Activated naive CD8-positive, alpha-beta T cell treated with anti-CD3 and anti-CD28 coated beads, Interleukin-2, amount 10 ng/mL, durations not matched to agents 7 days and 5 days (primary cell): ENCODE results near the gene C1orf74. TPM values are rescaled to one million over a fixed set of nuclear protein-coding genes. Genes with fewer than 3 reads are reported as not detected.

Experiments used
- ATAC-seq: fragments of 150-1000 bp; cut with Tn5 transposase; one replicate; pipeline ENCODE4 v1.10.0; 2021; ENCODE audit warnings: low read depth, moderate library complexity
- POLR2A ChIA-PET: fragments of 350-600 bp; sonication (Branson Sonifier 250); formaldehyde crosslinking; loops from one replicate; lab custom pipeline; 2021; ENCODE audit warnings: antibody characterized with exemption; lab: Charles Lee
- DNase-seq: peaks from one replicate; pipeline ENCODE4 v3.0.0; 2021
- H3K27ac Mint-ChIP-seq: one replicate; pipeline ENCODE4 v1.8.0; 2022; ENCODE audit warnings: mild to moderate bottlenecking, mixed read lengths
- H3K27me3 Mint-ChIP-seq: one replicate; pipeline ENCODE4 v1.8.0; 2022; ENCODE audit warnings: mild to moderate bottlenecking, moderate library complexity, mixed read lengths
- H3K36me3 Mint-ChIP-seq: one replicate; pipeline ENCODE4 v1.8.0; 2021; ENCODE audit warnings: mild to moderate bottlenecking, mixed read lengths
- H3K4me1 Mint-ChIP-seq: one replicate; pipeline ENCODE4 v1.8.0; 2021; ENCODE audit warnings: mixed read lengths
- H3K4me3 Mint-ChIP-seq: one replicate; pipeline ENCODE4 v1.8.0; 2022; ENCODE audit warnings: mild to moderate bottlenecking, moderate library complexity, mixed read lengths
- H3K9me3 Mint-ChIP-seq: one replicate; pipeline ENCODE4 v1.8.0; 2021; ENCODE audit warnings: mixed read lengths
- total RNA-seq, 2 experiments: library from RNA; stranded (reverse); gene quantifications; one replicate each; pipeline ENCODE4 v1.2.3, GENCODE V29; 2021

Gene C1orf74
- total RNA-seq, 2 experiments from 2014 or later = 2.2 to 2.8 TPM

- Mint-ChIP-seq H3K4me3 (no peak overlapping the region), H3K4me1 (peaks cover 42% of the 10 kb centered on the region), H3K27ac (no peak overlapping the region), H3K9me3 (no peaks in the 10 kb centered on the region), H3K27me3 (no peaks in the 10 kb centered on the region), H3K36me3 (no peaks in the 10 kb centered on the region)
- ATAC-seq = no peak
- POLR2A ChIA-PET = no interaction called here
- DNase-seq = no peak
Observed at GRCh38 chr1:209746451-209747165, 37.8 kb downstream of the C1orf74 start.

GRCh38 chr1:209743145-209743482 is 41.2 kb downstream of the C1orf74 start:
- H3K4me1 Mint-ChIP-seq = peaks cover 19% of the 10 kb centered on the region
- POLR2A ChIA-PET = interaction anchor here (1.5 kb wide), 1 partner anchor 26 kb away, joined by 8 read pairs; no protein-coding TSS in a partner anchor
- ATAC-seq (no peak), DNase-seq (no peak)
- H3K4me3 Mint-ChIP-seq = no peak overlapping the region
- no peaks in the 10 kb centered on the region for H3K36me3 Mint-ChIP-seq
- H3K27me3 Mint-ChIP-seq = no peaks in the 10 kb centered on the region
- H3K9me3 Mint-ChIP-seq = no peaks in the 10 kb centered on the region
- peak overlapping the region; percentile 27 for H3K27ac Mint-ChIP-seq

- ATAC-seq = no peak
- Mint-ChIP-seq H3K36me3 (no peaks in the 10 kb centered on the region), H3K4me3 (no peak overlapping the region), H3K4me1 (peaks cover 14% of the 10 kb centered on the region), H3K27ac (peak overlapping the region; percentile 27), H3K27me3 (no peaks in the 10 kb centered on the region), H3K9me3 (no peaks in the 10 kb centered on the region)
- POLR2A ChIA-PET = interaction anchor here (1.5 kb wide), 1 partner anchor 27 kb away, joined by 8 read pairs; no protein-coding TSS in a partner anchor
- no peak for DNase-seq
Observed at GRCh38 chr1:209742409-209743144, 41.8 kb downstream of the C1orf74 start.

- Mint-ChIP-seq H3K4me3 (no peak overlapping the region), H3K27me3 (no peaks in the 10 kb centered on the region), H3K9me3 (peaks cover 2% of the 10 kb centered on the region), H3K36me3 (no peaks in the 10 kb centered on the region), H3K27ac (peak overlapping the region; percentile 51), H3K4me1 (peaks cover 14% of the 10 kb centered on the region)
- ATAC-seq = no peak
- no peak for DNase-seq
- POLR2A ChIA-PET = no interaction called here
Observed at GRCh38 chr1:209741889-209742288, 42.5 kb downstream of the C1orf74 start.

- DNase-seq (no peak), ATAC-seq (no peak)
- no peak overlapping the region for H3K4me3 Mint-ChIP-seq
- H3K9me3 Mint-ChIP-seq = peaks cover 2% of the 10 kb centered on the region
- POLR2A ChIA-PET = no interaction called here
- no peaks in the 10 kb centered on the region for H3K36me3 Mint-ChIP-seq
- no peaks in the 10 kb centered on the region for H3K27me3 Mint-ChIP-seq
- H3K4me1 Mint-ChIP-seq = peaks cover 9% of the 10 kb centered on the region
- no peak overlapping the region for H3K27ac Mint-ChIP-seq
Observed at GRCh38 chr1:209741193-209741592, 43.2 kb downstream of the C1orf74 start.

GRCh38 chr1:209738270-209738669 is 46.1 kb downstream of the C1orf74 start:
- peaks cover 2% of the 10 kb centered on the region for H3K9me3 Mint-ChIP-seq
- H3K4me1 Mint-ChIP-seq = peaks cover 9% of the 10 kb centered on the region
- no peaks in the 10 kb centered on the region for H3K36me3 Mint-ChIP-seq
- POLR2A ChIA-PET = no interaction called here
- ATAC-seq (no peak), DNase-seq (no peak)
- no peak overlapping the region for H3K4me3 Mint-ChIP-seq
- H3K27me3 Mint-ChIP-seq = no peaks in the 10 kb centered on the region
- no peak overlapping the region for H3K27ac Mint-ChIP-seq

- no peak for ATAC-seq
- no peak overlapping the region for H3K27ac Mint-ChIP-seq
- no peak for DNase-seq
- POLR2A ChIA-PET = no interaction called here
- H3K4me1 Mint-ChIP-seq = peaks cover 4% of the 10 kb centered on the region
- H3K27me3 Mint-ChIP-seq = no peaks in the 10 kb centered on the region
- no peaks in the 10 kb centered on the region for H3K36me3 Mint-ChIP-seq
- peaks cover 2% of the 10 kb centered on the region for H3K9me3 Mint-ChIP-seq
- no peak overlapping the region for H3K4me3 Mint-ChIP-seq
Observed at GRCh38 chr1:209737118-209737505, 47.2 kb downstream of the C1orf74 start.

- Mint-ChIP-seq H3K9me3 (peaks cover 2% of the 10 kb centered on the region), H3K4me1 (no peaks in the 10 kb centered on the region), H3K36me3 (no peaks in the 10 kb centered on the region), H3K27ac (no peak overlapping the region), H3K27me3 (no peaks in the 10 kb centered on the region), H3K4me3 (no peak overlapping the region)
- ATAC-seq = no peak
- POLR2A ChIA-PET = interaction anchor here (1.4 kb wide), 1 partner anchor 36 kb away, joined by 3 read pairs; no protein-coding TSS in a partner anchor
- no peak for DNase-seq
Observed at GRCh38 chr1:209736490-209737117, 47.8 kb downstream of the C1orf74 start.

GRCh38 chr1:209733409-209734192 is 50.8 kb downstream of the C1orf74 start:
- ATAC-seq (no peak), DNase-seq (no peak)
- Mint-ChIP-seq H3K4me1 (peaks cover 5% of the 10 kb centered on the region), H3K27ac (no peak overlapping the region), H3K9me3 (peaks cover 5% of the 10 kb centered on the region), H3K4me3 (no peak overlapping the region), H3K36me3 (peaks cover 1% of the 10 kb centered on the region), H3K27me3 (no peaks in the 10 kb centered on the region)
- POLR2A ChIA-PET = no interaction called here

- H3K9me3 Mint-ChIP-seq = peaks cover 5% of the 10 kb centered on the region
- peaks cover 1% of the 10 kb centered on the region for H3K36me3 Mint-ChIP-seq
- POLR2A ChIA-PET = no interaction called here
- ATAC-seq (no peak), DNase-seq (no peak)
- H3K4me3 Mint-ChIP-seq = no peak overlapping the region
- H3K4me1 Mint-ChIP-seq = peaks cover 6% of the 10 kb centered on the region
- no peak overlapping the region for H3K27ac Mint-ChIP-seq
- H3K27me3 Mint-ChIP-seq = no peaks in the 10 kb centered on the region
Observed at GRCh38 chr1:209732725-209733124, 51.6 kb downstream of the C1orf74 start.

GRCh38 chr1:209729436-209729835 is 54.9 kb downstream of the C1orf74 start:
- no peaks in the 10 kb centered on the region for H3K27me3 Mint-ChIP-seq
- peaks cover 3% of the 10 kb centered on the region for H3K9me3 Mint-ChIP-seq
- POLR2A ChIA-PET = no interaction called here
- H3K27ac Mint-ChIP-seq = no peak overlapping the region
- H3K36me3 Mint-ChIP-seq = peaks cover 1% of the 10 kb centered on the region
- ATAC-seq (no peak), DNase-seq (no peak)
- H3K4me3 Mint-ChIP-seq = no peak overlapping the region
- peaks cover 16% of the 10 kb centered on the region for H3K4me1 Mint-ChIP-seq
